UCSD-AML1 (cell line): ENCODE results near the gene PTPRT.

ENCODE experiments used
- DNase-seq: peaks from one replicate; lab custom pipeline; 2025; ENCODE audit not compliant: unreplicated experiment; lab: John Stamatoyannopoulos, UW

Gene PTPRT

GRCh38 chr20:42346189-42347170 lies 843.2 kb downstream of the PTPRT start:
- DNase-seq = no peak

DNA sequence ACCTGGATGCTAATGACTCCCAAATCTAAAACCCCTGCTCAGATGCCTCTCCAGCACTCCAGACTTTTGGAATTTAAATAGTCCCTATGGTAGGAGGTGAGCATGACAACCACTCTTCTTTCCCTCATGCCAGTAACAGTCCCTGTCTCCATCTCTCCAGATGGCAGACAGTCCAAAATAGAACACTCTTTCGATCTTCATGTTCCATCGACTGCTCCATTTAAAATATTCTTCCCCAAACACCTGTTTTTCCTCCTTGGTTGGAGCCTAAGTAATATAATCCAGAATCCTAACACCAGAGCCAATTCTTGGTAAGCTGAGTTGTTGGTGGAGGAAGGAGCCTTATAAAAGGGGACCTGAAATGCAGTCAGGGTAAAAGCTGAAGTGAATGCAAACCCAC lies 848.1 kb downstream of the PTPRT start:
- DNase-seq = no peak

DNA sequence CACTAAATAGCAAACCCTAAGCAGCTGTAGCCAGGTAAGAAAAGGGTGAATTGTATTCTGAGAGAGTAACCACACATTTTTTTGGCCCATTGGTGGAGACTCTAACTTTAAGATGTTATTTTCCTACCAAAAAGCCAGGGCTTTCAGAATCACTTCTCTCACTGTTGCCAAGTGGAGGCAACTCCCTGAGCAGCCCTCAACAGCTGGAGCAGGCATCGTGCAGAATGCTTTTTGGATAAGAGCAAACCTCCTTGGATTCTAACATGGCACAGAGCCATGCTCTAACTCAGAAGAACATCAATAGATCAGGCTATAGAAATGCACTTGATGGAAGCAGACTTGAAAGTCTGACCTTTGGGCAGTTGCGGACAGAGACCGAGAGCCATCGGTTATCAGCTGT lies 849.3 kb downstream of the PTPRT start:
- no peak for DNase-seq

- no peak for DNase-seq
Observed at GRCh38 chr20:42338294-42339201, 851.2 kb downstream of the PTPRT start.

DNA sequence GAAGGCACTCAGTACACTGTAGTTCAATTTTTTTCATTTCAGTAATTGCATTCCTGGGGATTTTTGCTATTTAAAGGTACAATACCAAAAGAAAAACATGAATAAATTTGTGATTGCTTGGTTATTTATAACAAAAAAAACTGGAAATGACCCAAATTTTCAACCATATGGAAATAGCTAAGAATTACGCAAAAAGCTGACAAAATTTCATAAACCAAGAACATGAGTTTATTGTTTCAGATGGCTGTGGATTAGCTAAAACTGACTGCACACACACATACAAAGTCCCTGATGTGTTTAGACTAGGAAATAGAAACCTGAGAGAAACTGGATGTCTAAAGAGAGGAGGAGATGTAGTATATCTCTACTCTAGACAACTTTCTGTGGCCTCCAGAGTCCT lies 853.1 kb downstream of the PTPRT start:
- no peak for DNase-seq

GRCh38 chr20:42319252-42320013 lies 870.3 kb downstream of the PTPRT start:
- no peak for DNase-seq

DNA sequence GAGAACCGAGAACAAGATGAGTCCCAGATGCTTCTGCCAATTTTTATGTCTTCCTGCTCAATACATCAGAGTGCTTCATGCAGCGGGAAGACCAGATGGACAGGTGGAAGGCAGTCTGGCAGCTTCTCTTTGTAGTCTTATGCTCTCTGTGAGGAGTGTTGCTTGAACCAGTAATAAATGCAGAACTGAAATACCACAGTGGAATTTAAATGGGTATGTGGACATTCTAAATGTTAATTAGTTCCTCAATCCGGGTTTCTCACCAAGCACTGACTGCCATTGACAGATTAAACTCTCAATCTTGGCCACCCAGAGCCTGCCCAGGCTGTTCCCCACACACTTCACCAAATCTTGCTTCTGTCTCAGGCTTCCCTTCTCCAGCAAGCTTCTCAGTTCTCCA lies 876.0 kb downstream of the PTPRT start:
- DNase-seq = no peak

GRCh38 chr20:42309050-42309449 lies 880.7 kb downstream of the PTPRT start:
- DNase-seq = no peak

DNA sequence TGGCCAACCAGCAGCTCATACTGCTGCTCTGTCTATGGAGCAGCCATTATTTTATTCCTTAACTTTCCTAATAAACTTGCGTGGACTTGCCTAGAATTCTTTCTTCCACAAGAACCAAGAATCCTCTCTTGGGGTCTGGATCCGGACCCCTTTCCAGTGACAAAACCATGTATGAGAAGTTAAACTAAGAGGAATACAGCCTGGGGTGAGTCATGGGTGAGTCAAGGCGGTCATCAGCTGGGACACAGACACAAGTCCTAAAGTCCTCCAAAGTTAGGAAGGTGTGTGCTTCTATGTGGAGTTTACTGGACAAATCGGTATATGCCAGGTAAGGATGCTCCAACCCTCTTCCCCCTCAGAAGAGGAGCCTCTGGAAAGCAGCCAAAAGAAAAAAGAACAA lies 881.5 kb downstream of the PTPRT start:
- DNase-seq = no peak

GRCh38 chr20:42295592-42295991 lies 894.1 kb downstream of the PTPRT start:
- DNase-seq = no peak

DNA sequence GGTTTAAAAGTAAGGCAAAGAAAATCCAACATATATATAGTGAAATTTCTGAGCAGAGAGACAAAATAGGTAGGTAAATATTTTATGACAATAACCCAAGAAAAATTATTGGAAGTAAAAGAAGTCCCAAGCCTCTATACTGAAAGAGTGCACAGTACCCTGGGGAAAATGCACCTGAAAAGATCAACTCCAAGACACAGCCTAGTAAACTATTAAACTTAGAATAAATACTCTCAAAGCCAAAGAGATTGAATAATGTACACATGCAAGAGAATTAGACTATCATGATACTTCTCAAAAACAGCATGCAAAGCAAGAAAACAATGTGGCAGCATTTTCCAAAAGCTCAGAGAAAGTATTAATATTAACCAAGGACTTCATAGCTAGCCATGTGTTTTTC lies 894.7 kb downstream of the PTPRT start:
- no peak for DNase-seq

GRCh38 chr20:42281801-42282200 lies 907.9 kb downstream of the PTPRT start:
- DNase-seq = no peak

- no peak for DNase-seq
Observed at GRCh38 chr20:42276718-42277602, 912.7 kb downstream of the PTPRT start.

DNA sequence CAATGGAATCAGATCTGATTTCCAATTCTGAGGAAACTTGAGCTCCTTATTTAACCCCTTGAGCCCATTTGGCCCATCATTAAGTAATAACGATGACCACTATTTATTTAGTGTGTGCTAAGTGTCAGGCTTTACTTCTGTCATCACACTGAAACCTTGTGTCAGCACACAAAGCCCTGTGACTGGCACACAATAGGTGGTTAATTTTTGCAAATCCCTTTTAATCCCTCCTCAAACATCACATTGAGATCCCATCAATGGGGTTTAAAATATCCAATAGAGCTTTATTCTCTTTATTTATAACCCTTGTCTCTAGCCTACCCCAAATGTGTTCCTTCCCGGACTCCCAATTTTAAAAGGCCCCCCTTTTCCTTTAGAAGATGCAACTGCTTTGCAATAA lies 914.7 kb downstream of the PTPRT start:
- no peak for DNase-seq

GRCh38 chr20:42272516-42272915 lies 917.2 kb downstream of the PTPRT start:
- DNase-seq = no peak

- DNase-seq = no peak
Observed at GRCh38 chr20:42270539-42270938, 919.2 kb downstream of the PTPRT start.

DNA sequence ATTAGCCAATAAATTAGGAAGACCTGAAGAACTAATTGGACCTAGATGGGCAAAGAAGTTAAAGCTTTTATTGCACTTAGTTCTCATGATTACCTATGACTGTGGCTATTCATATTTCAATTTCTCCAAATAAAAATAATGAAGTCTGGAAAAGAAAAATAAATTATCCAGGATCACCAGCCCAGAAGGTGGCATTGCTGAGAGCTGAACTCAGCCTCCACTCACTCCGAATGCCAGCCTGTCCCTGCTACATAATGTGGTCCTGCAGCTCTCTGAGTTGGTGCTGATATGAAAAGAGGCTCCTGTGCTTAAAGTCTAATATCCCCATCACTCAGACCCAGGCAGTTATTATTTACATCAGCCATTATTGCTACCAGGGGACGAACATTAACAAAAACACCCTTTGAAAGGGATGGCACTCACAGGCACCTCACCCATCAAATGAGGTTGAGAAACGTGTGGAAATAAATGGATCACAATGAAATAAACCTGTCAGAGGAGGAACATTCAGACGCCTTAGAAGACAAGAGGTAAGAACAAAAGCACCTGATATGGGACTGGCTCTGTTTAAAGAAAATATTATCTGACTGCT lies 921.8 kb downstream of the PTPRT start:
- no peak for DNase-seq

DNA sequence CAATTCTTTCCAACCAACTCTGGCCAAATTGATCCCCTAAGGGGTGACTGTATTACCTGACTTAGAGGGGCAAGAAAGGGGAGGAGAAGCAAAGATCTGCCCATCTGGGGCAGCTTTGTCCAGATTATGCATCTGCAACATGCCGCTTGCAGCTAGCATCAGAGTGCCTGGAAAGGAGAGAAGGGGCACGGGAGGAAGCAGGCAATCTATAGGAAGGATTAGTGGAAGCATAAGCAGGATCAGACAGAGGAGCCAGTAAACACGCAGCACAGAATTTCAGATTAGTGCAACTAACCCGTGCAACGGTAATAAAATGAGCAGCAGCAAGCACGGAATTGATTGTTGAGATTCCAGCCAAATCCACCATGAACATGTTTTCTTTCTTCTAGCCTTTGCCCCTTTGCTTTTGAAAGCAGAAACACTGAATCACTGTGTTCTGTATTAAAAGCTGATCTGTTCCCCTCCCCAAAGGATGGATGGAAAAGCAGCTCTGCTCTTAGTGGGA lies 927.9 kb downstream of the PTPRT start:
- no peak for DNase-seq

DNA sequence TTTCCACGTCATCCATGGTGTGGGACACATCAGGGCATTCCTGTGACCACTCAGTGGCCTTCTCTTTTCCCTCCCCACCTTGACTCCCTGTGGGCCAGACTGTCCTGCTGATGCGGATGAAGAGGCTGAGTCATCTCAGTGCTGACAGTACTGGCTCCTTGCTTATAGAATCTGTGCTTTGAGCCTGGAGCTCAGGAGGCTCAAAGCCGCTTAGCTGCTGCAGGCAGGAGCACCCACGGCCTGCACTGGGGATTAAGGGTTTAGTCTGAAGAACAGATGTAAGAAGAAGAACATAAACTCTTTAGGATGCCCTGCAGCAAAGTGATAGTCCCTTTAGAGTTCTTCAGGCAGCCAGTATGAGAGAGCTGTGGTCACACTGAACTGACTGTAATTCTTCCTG lies 929.5 kb downstream of the PTPRT start:
- no peak for DNase-seq

- no peak for DNase-seq
Observed at GRCh38 chr20:42259389-42259788, 930.3 kb downstream of the PTPRT start.
